Measurements from ENCODE around the gene CYP27C1. TPM values are rescaled to one million over a fixed set of nuclear protein-coding genes. Genes with fewer than 3 reads are reported as not detected.
A peak's percentile ranks its signal among the peaks of the same experiment; 100 is the strongest.

CYP27C1 gene
- total and polyA plus RNA-seq, 2 donors from 2014 or later: 0.35 TPM; not detected in 1

DNA sequence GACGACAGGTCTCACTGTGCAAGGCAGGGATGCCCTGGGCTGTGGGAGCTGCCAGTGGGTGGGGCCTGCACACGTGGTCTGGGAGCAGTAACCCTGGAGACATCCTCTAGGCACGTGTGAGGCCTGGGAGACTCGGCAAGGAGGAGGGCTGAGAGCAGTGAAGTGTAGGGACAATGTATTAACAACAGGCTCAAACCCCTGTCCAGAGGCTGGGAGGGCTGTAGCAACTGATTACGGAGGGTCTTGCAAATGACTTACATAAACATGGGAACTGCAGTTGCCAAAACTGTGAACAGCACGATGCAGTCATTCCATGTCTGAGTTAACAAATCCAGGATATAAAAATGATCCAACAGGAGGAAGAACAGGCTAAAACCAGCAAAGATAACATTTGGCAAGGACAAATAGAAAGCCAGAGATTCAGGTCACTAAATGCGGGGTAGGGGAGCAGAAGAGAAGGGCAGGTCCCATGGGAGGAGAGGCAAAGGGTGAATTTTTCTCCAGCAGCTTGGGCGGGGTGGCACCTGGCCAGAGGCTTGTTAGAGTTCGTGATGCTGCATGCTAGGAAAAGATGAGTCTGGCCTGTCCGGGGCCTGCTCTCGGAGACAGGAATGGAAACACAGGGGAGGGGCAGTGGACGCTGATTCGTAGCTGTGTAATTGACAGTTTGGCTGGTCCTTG is 44.9 kb downstream of the CYP27C1 start:
- no peaks in the 10 kb centered on the region for H3K36me3 ChIP-seq (ENCODE audit: control insufficient read depth in 2 of 3, insufficient read depth in 3 of 3, low read length in 3 of 3)
- H3K4me1 ChIP-seq (ENCODE audit: control insufficient read depth in 2 of 3, insufficient read depth in 2 of 3, low read depth in 1 of 3, low read length in 3 of 3): peaks cover 7 to 17% (median 12%) of the 10 kb centered on the region in 3 donors
- intact Hi-C loops (cut with DNase I): no loop called here
- H3K27ac ChIP-seq (ENCODE audit: low read depth in 2 of 2, low read length in 2 of 2): peak overlapping the region in 1 of 2 donors; percentile 20
- TF ChIP-seq CTCF (IDR thresholded peaks at IDR 0.05; ENCODE audit: borderline replicate concordance, extremely low read depth, insufficient read depth): no peak
- H3K4me3 ChIP-seq (ENCODE audit: low read length in 3 of 3): no peak overlapping the region
- FAIRE-seq (no peak), DNase-seq (peak; percentile 86 to 95 (median 91))
- no peaks in the 10 kb centered on the region for H3K9me3 ChIP-seq (ENCODE audit: control insufficient read depth in 2 of 3, insufficient read depth in 1 of 3, low read length in 3 of 3)
- H3K9ac ChIP-seq (ENCODE audit: low read length in 3 of 3): no peak overlapping the region
- H3K27me3 ChIP-seq (ENCODE audit: control insufficient read depth, insufficient read depth, low read length): no peaks in the 10 kb centered on the region

GRCh38 chr2:127174640-127175039 is 45.5 kb downstream of the CYP27C1 start:
- Histone ChIP-seq H3K27ac (ENCODE audit: low read depth in 2 of 2, low read length in 2 of 2) (no peak overlapping the region), H3K27me3 (ENCODE audit: control insufficient read depth, insufficient read depth, low read length) (no peaks in the 10 kb centered on the region), H3K4me3 (ENCODE audit: low read length in 3 of 3) (no peak overlapping the region), H3K9me3 (ENCODE audit: control insufficient read depth in 2 of 3, insufficient read depth in 1 of 3, low read length in 3 of 3) (no peaks in the 10 kb centered on the region), H3K9ac (ENCODE audit: low read length in 3 of 3) (no peak overlapping the region), H3K4me1 (ENCODE audit: control insufficient read depth in 2 of 3, insufficient read depth in 2 of 3, low read depth in 1 of 3, low read length in 3 of 3) (peaks cover 7 to 17% (median 12%) of the 10 kb centered on the region in 3 donors), H3K36me3 (ENCODE audit: control insufficient read depth in 2 of 3, insufficient read depth in 3 of 3, low read length in 3 of 3) (no peaks in the 10 kb centered on the region)
- TF ChIP-seq CTCF (IDR thresholded peaks at IDR 0.05; ENCODE audit: borderline replicate concordance, extremely low read depth, insufficient read depth): no peak
- intact Hi-C loops (cut with DNase I): no loop called here
- FAIRE-seq: no peak
- no peak for DNase-seq

DNA sequence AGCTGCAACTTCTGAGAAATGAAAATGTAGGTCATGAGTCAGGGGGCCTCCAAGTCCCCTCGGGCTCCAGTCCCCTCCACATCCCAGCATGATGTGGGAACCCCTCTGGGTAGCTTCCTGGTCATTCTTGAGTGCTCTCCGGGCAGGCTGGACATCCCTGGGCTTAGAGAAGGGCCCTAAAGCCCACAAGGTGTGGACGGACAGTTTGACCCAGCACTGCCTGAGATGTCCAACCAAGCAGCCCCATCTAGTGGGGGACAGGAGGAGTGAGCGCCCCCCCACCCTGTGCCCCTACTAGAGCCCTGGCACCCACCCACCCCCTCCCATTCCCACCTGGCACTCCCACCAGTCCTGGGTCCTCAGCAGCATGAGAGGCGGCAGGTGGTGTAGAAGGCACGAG is 46.0 kb downstream of the CYP27C1 start:
- Histone ChIP-seq H3K9me3 (ENCODE audit: control insufficient read depth in 2 of 3, insufficient read depth in 1 of 3, low read length in 3 of 3) (no peaks in the 10 kb centered on the region), H3K4me3 (ENCODE audit: low read length in 3 of 3) (no peak overlapping the region), H3K36me3 (ENCODE audit: control insufficient read depth in 2 of 3, insufficient read depth in 3 of 3, low read length in 3 of 3) (no peaks in the 10 kb centered on the region), H3K27me3 (ENCODE audit: control insufficient read depth, insufficient read depth, low read length) (no peaks in the 10 kb centered on the region), H3K4me1 (ENCODE audit: control insufficient read depth in 2 of 3, insufficient read depth in 2 of 3, low read depth in 1 of 3, low read length in 3 of 3) (peaks cover 7 to 17% (median 12%) of the 10 kb centered on the region in 3 donors), H3K9ac (ENCODE audit: low read length in 3 of 3) (no peak overlapping the region), H3K27ac (ENCODE audit: low read depth in 2 of 2, low read length in 2 of 2) (no peak overlapping the region)
- FAIRE-seq (no peak), DNase-seq (peak in 3 of 5 donors; percentile 39 to 67 (median 47))
- intact Hi-C loops (cut with DNase I): no loop called here
- peak; percentile 19 for TF ChIP-seq CTCF (IDR thresholded peaks at IDR 0.05; ENCODE audit: borderline replicate concordance, extremely low read depth, insufficient read depth)

Data from kidney (tissue), 14 donors.